Activated T-cell treated with anti-CD3 and anti-CD28 coated beads, Interleukin-2, amount 50 U/mL, for 1 hour (primary cell): ENCODE results near the gene TXNRD3.

Experiments
- DNase-seq: peaks from one replicate; pipeline ENCODE4 v3.0.0-alpha.2; 2020

The TXNRD3 gene

DNA sequence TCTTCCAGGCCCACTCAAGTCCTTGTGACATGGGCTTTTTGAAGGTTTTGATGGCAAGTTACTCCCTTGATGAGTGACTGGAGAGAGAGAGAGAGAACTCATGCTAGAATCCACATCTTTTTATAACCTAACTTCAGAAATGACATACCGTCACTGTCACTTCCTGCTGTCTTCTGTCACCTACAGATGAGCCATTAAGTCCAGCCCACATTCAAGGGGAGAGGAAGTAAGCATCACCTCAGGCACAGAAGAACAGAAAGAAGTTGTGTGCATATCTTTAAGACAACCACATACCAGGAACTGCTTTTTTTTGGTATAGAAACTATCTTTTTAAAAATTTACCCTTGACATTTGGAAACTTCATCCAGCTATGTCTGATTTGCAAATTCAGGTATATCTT, 16.6 kb upstream of the TXNRD3 start:
- no peak for DNase-seq

- DNase-seq: no peak
These were observed 13.8 kb upstream of the TXNRD3 start for GRCh38 chr3:126668450-126669401.

- DNase-seq: no peak
These were observed 12.9 kb upstream of the TXNRD3 start for GRCh38 chr3:126667631-126668449.

- DNase-seq: no peak
These were observed 12.0 kb upstream of the TXNRD3 start for GRCh38 chr3:126666658-126667528.

DNA sequence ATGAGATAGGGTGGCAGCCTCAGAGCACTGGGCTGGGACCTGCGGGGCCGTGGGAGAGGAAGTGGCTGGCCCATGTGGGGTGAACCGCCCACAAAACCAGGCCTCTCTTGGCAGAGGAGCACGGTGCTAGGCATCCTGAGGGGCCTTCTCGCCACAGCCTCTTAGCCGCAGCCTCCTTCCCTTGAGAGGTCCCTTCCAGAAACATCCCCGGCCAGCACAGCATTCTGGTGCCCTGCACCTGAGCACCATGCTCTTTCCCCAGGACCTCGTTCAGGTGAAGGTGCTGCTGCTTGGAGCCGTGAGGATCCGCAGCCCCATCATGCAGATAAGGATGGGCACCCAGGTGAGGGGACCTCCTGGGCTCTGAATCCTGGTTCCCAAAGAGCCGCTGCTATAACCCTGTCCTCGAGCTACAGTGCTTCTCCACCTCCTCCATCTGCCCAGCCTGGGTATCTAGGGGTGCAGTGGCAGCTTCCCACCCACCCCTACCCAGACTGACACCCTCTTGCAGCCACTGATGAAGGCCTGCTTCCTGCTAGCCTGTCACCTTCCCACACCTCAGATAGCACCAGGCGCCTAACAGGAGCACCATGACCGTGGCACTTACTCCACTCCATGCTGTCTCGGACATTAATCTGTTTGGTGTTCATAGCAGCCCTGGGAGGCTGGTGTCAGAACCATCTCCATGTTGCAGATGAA, 11.2 kb upstream of the TXNRD3 start:
- no peak for DNase-seq

DNA sequence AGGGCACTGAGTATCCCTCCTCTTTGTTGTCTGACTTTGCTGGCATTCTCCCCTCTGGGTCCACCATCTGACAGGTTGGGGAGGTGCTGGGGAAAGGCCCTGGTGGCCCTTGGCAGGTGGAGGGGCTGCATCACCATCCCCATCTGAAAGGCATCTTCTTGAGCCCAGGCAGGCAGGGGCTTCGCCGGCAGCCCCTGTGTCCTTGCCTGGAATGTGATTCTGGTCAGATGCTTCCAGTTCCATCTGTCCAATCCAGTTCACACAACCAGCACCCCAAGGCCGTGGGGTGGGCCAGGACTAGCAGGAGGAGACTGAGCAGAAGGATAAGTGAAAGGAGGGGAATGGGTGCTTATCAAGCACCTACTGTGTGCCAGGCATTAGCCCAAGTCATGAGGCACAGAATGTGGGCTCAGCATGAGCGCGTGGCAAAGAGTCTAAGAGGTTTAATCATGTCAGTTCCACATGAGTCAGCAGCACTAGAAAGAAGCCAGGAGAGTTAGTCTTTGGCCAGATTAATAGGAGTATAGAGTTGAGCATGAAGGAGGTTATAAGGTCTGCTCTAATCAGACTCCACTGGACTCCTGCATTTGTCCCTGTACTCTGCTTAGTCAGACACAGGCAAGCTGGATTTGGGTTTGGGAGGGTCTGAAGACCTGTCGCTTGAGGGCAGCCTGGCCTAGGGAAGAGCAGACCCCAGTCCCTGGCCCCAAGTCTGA, 10.5 kb upstream of the TXNRD3 start:
- DNase-seq: no peak

- DNase-seq: no peak
These were observed 9.8 kb upstream of the TXNRD3 start for GRCh38 chr3:126664591-126665214.

- DNase-seq: no peak
These were observed 8.8 kb upstream of the TXNRD3 start for GRCh38 chr3:126663750-126664149.

GRCh38 chr3:126663257-126663656, 8.3 kb upstream of the TXNRD3 start:
- no peak for DNase-seq

DNA sequence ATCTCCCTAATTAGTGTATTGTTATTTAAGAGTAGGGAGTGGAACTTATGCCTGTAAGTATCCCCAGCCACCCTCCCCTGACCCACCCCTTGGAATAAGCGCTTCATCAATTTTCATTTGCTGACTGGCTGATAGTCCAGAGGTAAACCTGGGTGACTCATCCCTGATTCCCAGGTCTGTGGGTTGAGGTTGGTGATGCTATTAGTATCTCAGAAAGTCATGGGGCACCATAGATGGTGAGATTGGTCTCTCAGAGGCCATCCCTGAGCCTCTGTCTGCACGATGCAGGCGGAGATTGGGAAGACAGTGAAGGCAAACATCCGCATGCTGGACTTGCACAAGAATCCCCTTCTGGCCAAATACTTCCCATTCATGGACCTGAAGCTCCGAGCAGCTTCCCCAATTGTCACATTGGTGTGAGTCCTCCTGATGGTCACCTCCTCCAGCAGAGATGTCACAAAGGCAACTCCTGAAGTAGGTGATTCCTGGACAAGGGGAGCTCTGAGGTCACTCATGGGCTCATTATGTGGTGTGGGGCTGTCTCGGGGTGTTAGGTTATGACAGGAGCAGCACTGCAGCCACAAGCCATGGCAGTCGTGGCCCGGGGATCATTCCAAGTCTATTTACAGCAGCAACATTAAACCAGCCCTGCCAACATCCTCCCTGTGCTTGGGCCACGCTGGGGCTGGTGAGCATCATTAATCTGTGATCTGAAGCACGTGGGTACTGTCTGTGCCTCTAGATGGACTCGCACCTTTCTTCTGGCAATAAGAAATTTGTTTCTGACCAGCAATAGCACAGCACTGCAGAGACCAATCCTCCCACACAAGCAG, 6.8 kb upstream of the TXNRD3 start:
- no peak for DNase-seq

DNA sequence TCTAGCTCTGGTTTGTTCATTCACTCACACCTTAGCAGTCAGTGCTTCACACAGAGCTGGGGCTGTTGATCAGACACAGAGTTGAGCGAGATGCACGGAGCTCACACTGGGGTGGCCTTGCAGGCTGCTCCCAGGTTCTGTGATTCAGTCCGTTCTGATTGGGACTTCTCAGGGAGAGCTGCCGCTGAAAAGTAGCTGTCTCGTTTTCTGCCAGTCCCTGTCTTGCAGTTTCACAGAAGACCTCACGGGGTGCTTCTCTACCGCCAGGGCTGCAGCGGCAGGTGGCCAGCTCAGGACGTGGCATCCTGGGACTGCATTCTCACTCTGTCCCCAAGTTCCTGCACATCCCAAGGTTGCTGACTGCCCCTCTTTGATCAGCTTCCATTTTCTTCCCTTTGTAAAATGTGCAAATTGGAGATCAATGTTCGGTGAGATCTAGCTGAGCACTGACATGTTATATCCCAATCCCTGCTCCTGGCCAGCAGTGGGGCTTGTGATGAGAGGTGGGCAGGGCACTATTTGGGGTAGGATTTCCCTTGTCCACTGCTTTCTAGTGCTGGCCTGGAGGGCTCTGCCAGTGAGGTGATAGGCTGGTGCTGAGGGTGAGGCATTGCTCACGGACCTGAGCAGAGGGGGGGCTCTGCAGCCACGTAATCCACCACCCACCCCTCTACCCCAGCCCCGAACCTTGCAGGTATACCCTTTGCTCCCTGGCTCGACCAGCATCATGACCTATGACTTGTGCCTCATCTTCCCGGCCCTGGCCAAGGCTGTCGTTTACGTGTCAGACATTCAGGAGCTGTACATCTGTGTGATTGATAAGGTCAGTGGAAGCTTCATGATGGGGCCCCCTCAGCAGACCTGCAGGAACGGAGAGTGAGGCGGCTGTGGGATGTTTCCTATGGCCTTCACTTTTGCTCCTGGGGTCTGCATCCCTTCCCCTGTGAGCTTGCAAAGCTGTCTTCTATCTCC, 5.3 kb upstream of the TXNRD3 start:
- DNase-seq: no peak

DNA sequence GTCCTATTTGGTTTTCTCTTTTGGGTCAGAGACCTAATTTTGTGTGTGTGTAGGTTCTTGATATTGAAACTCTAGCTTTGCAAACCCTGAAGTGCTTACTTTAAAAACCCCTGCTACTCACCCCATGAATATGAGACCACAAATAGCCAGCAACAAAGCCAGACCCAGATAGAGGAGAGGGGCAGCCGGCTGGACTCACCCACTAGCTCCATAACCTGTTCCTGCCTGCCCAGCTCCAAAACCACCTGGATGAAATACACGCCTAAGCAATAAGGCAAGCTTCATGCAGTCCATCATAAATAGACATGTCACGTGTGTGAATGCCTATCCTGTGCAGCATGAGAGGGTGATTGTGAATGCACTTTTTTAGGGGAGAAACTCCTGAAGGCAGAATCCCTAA, 3.7 kb upstream of the TXNRD3 start:
- no peak for DNase-seq

DNA sequence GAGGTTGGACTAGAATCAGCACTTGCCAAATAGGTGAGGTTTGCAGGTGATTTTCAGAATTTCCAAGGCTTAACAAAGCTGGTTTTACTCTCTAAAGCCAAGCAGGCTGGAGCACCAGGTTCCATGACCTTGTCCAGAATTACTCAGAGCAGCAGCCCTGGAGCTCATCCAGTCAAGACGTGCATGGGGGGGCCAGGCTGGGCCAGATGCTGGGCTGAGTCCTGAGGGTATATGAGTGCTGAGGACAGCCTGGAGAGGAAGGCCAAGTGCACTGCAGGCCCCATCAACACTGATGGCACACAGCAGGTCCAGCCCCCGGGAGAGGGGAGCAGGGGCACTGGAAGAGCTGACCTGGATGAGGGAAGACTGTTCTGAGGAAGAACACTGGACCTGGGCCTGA, 3.0 kb upstream of the TXNRD3 start:
- no peak for DNase-seq

DNA sequence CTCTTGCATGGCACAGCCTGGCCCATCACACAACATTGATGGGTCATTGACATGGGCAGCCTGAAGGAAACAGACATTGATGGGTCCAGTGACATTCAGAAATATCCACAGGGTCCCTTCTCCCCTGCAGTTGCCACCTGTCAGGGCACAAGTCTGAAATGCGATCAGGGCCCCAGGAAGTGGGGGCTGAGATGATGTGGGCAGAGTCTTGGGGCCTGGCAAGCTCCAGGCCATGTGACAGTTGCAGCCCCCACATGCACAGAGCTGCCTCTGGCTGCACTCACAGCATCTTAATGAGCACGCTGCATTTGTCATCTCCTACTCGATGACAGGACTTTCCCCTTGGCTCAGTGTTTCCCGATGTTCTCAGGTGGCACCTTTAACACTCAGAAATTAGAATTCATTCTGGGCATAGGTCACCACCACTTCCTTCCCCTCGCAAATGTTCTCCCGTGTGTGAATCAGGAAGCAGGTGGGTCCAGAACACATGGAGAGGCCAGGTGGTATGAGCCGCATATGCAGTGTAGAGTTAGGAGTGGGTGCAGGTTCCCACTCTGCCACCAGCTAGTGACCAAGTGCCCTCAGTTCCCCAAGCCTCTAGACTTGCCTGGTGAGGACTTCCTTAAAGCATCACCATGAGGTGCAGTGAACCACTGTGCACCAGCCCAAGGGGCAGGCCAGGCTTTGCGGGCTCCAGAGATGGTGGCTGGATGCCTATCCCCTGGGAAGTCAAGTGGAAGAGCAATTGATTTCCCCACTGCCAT, 1.6 kb upstream of the TXNRD3 start:
- no peak for DNase-seq

DNA sequence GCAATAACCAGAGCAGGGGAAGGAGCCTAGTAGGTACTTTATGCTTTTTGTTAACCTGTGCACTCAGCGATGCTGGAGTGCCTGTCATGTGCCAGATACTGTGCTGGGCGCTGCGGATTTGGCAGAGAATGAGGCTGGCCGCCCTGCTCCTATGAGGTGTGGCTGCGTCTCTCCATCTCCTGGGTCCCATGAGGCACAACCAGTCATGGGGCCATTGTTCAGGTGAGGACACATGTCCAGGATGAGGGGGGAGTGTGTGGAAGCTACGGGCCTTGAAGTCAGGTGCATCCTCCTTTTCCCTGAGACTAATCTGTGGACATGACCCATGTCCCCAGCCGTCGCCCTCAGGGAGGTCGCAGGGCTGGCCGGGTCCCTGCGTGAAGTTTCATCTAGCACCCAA, 963 bp upstream of the TXNRD3 start:
- no peak for DNase-seq

DNA sequence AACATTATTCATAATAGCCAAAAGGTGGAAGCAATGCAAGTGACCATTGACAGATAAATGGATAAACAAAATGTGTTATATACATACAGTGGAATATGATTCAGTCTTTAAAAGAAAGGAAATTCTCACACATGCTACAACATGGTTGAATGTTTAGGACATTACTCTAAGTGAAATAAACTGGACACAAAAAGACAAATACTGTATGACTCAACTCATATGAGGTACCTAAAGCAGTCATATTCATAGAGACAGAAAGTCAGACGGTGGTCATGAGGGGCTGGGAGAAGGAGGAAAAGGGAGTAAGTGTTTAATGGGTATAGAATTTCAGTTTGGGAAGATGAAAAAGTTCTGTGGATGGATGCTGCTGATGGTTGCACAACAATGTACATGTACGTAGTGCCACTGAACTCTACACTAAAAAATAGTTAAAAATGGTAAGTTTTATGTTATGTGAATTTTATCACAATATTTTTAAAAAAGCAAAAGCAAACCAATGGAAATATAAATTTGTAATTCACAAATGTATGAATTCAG, 5.3 kb downstream of the TXNRD3 start:
- no peak for DNase-seq

DNA sequence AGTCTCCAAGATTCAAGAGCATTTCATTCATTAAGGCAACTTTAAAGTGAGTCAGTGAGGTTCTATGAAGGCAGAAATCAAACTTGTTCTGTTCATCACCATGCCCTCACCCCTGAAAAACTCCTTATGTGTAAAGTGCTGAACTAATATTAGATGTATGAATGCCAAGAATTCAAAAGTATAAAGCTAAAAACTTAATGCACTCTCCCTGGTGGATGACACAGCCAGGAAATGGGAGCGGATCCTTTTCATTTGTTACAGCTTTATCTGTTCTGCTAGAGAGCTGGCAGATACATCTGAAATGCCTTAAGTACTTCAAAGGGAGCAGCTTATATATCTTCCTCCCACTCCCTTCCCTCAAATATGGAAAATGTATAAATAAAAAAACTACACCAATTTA, 8.2 kb downstream of the TXNRD3 start:
- no peak for DNase-seq

- DNase-seq: no peak
These were observed 10.3 kb downstream of the TXNRD3 start for GRCh38 chr3:126644615-126645014.
